NCI-H1436 treated with DMSO at 0.1 percent for 48 hours (cell line): ENCODE data around the gene LTA4H.

Experiments
- DNase-seq: peaks from one replicate; lab custom pipeline; 2025; lab: John Stamatoyannopoulos, UW

LTA4H gene

DNA sequence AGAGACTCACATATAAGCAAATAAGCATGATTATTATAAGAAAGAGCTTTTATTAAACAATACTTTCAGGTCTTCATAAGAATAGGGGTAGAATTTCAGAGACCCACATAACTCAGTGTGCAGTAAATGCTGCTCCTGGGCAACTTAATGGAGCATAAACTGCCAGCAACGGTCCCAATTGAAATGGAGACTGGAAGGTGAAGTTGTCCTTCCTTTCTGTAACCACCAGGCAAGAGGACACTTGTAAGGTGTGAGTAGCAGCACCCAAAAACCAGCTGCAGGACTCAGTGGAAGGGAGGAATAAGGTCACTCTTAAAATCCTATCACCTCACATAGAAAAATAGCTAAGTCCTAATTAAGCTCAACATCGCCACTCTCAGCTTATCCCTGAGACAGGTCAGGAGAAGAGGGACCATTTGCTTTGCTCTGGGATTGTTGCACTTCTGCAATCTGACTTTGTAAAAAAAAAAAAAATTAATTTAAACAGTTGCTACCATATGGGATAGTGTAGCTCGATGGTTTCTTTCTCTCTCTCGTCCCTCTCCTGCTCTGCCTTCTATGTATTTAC is 22.7 kb upstream of the LTA4H start:
- DNase-seq = no peak

GRCh38 chr12:96056646-96057455 is 21.5 kb upstream of the LTA4H start:
- no peak for DNase-seq

DNA sequence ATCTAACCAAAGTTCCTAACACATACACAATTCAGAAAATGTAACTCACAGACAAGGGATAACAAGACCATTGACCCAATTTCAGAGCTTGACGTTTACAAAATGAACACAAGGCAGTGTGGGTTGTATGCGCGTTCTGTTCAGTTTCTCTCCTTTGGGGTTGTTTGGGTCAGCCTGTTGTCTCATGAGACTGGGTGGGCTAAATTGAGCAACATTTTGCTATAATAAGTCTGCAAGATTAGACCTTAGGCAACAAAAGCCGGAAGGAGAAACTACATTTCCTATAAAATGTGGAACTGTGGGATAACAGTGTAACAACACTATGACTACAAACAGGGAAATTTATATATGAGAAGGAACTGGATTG is 18.8 kb upstream of the LTA4H start:
- no peak for DNase-seq

DNA sequence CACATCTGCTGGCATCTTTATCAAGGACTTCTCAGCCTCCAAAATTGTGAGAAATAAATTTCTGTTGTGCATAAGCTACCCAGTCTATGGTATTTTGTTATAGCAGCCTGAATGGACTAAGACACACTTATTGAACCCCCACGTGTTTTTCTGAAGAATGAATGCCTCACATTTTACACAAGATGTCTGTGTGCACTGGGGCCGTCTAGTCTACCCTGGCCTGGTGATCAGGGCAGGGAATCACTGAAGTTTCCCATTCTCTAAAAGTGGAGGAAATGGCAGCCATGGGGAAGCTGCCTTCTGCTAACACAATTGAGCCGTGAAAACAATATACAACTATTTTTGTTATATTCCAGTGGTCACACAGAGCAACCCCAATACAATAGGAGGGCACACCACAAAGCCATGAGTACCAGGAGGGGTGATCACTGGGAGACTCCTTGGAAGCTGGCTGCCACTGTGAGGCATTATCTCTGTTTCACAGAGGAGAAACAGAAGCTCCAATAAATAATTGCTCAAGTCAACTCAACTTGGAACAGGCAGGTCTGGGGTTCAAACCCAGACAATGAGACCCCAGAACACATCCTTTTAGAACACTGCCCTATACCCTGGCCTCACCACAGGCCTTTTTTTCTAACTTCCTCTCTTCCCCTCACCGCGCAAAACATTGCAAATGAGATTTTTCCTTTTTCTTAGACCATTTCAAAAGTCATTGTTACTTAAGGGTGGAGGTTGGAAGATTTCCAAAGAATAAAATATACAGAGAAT is 18.3 kb upstream of the LTA4H start:
- no peak for DNase-seq

GRCh38 chr12:96051756-96052485 is 16.5 kb upstream of the LTA4H start:
- DNase-seq = no peak

DNA sequence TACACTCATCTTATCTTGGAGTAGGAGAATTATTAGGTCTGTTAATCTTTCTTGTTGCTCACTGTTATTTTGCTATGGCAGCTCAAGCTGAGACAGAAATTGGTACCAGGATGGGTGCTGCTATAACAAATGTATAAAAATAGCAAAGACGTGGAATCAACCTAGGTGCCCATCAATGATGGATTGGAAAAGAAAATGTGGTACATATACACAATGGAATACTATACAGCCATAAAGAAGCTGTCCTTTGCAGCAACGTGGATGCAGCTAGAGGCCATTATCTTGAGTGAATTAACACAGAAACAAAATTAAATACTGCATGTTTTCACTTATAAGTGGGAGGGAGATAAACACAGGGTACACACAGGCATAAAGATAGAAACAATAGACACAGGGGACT is 14.8 kb upstream of the LTA4H start:
- DNase-seq = no peak

DNA sequence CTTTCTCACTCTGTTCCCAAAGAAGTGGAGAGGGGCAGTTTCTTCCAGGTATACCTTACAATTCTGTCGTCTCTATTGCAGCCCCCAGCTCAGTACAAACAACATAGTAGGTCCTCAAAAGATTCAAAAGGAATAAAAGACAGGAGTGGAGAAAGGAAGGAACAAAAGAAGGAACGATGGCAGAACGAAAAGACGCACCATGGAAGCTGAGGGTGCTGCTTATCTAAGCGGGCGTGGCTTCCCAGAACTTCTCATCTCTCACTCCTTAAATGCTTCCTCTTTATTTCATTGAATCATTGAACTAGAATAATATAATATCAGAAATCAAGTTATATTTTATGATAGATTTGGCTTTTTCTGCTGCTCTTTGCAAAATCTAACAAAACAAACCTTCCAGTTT is 13.7 kb upstream of the LTA4H start:
- no peak for DNase-seq

GRCh38 chr12:96048393-96048969 is 13.1 kb upstream of the LTA4H start:
- no peak for DNase-seq

DNA sequence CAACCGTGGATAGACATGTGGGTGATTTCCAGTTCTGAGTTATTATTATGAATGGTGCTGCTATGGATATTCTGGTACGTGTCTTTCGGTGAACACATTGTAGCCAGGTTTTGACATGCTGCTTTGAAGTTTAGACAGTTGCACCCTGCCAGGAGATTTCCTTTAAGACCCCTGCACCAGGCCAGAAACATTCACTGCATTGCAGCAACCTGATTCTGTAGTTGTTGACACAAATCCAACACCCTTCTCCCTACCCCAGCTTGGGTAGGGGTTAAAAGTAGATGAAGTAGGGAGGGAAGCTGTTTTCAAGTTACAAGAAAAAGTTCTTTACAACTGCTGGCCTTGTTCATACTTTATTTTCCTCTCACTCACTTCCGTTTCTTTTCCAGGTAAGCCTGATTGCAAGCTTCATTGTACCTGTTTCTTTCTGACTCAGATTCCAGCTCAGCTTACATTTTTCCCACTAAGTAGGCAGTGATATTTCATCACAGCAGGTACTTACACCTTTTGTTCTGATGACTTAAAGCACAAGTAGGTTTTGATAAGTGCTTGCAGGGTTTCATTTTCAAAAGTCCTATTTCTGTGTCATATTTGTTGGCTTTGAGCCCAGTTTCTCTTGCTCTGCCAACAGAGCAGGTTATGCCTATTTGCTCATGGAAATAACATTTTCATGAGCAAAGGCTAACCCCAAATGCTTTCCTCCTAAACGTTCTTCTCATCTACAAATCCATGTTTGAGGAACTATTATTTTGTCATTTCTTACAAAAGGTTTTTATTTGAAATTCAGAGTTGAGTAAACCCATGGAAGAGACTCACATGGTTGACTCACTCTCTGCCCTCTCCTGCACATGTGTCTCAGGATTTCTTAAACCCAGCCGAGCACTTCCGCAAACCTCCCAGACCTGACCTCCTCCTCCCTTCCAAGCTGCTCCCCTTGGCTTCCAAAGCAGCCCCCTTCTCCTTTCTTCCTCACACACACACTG is 12.1 kb upstream of the LTA4H start:
- peak; percentile 5 for DNase-seq

DNA sequence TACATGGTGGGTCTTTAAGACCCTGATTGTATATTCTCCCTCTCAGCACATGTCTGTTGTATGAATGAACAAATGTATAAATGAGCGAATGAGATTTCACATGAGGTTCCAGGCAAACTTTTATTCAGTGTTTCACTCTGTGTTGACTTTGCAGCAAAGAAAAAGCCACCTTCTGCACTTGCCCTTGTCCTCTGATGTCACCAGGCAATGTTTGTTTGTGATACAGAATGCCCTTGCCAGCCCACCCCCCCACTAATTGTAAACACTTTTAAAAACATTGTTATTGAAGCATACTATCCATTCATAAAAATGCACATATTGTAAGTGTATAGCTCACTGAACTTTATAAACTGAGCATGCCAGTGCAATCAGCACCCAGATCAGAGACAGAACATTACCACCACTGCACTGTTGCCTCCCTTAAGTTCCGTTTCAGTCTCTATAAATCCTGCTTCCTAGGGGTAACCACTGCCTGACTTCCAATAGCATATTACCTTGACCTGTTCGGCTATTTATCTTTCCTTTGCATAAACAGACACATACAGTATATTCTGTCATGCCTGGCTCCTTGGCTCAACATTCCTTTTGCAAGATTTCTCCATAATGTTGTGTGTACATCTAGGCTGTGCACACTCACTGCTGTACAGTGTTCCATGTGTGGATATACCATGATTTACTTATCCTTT is 11.3 kb upstream of the LTA4H start:
- DNase-seq = no peak

GRCh38 chr12:96045566-96045965 is 10.2 kb upstream of the LTA4H start:
- DNase-seq = no peak

GRCh38 chr12:96044943-96045290 is 9.5 kb upstream of the LTA4H start:
- no peak for DNase-seq

DNA sequence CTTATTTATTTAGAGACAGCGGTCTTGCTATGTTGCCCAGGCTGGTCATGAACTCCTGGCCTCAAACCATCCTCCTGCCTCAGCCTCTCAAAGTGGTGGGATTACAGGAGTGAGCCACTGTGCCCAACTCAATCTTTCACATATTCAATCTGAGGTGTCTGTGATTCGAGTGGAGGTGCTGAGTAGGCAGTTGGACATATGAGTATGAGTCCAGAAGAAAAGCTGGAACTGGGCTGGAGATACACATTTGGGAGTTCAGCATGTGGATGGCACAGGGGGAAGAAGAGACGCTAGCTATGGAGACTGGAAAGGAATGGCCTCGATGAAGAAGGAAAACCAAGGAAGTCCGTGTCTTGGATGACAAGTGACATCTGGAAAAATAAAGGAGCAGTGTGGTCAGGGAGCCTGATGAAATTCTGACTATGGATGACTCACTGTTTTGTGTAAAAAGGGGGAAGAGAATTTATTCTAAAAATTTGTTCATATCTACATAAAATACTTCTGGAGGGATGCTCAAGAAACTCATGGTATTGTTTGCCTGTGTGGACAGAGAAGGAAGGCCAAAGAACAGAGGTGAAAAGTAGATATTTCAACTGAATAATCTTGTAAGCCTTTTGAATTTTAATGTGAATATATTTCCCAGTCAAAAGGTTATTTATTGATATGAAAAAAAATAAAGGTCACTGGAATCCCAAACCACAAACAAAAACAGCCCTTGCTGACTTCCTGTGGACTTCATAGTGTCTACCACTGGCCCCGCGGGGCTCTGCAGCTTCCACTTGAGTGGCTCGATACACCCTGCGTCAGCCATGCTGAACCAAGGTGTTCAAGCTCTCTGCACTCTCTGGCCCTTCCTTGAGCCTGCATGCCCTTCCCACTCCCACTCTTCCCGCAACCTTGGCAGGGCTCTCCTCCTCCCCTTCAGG is 8.9 kb upstream of the LTA4H start:
- DNase-seq = no peak

DNA sequence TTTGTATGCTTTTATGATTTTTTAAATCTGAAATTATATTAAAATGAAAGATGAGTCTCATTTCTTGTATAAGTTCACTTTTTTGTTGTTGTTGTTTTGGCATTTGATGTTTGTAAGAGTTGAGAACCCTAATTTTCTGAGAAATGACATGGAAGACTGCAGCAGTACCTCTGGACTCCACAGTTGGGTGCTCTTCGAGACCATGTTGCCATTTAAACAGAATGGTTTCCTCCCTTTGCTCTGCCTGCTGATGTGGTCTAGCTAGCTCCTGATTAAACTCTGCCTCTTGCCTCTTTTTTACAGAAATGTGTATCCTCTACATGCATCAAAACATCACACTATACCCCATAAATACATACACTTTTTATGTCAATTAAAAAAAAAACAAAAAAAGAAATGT is 5.8 kb upstream of the LTA4H start:
- no peak for DNase-seq

DNA sequence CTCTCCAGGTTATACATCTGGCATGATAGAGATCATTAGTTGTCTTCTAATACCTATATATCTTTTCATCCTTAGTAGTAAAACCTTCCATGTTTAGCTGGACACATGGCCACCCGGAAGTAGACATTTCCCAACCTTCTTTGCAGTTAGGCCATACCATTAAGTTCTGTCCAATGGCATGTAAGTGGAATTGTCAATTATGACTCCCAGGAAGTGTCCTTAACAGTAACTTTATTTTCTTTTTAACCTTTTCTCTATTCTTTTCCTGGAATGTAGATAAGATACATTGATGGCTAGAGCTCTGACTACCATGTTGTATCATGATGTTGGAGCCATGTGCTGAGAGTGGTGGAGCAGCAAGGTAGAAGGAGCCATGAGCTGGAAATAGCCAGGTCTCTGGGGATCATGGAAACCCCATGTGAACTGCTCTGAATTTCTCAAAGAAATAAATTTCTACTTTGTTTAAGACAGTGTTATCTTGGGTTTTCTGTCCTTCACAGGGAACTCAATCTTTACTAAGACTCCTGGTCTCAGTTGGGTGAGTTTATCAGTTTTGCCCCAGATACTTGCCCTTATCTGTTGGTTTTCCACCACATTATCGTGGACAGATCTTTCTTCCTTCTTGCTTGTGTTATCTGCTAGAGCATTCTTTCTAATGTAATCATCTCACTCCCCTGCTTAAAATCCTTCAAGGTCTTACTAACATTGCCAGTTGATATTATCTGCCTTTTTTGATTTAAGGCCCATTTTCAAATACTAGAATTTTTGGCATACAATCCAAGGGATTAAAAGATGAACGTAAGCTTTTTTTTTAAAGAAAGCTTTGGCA is 5.1 kb upstream of the LTA4H start:
- no peak for DNase-seq

- no peak for DNase-seq
Observed at GRCh38 chr12:96039516-96039915, 4.1 kb upstream of the LTA4H start.

GRCh38 chr12:96036765-96037455 is 1.5 kb upstream of the LTA4H start:
- no peak for DNase-seq
